RKO (cell line): ENCODE results near the gene OAS1.
"Not testable (repeated sequence)": the region's sequence is repeated elsewhere in the genome, so short reads cannot be mapped to it uniquely, and the experiment has no call there.

Source experiments
- DNase-seq: peaks from one replicate; pipeline ENCODE4 v3.0.0-alpha.2; 2016; ENCODE audit warnings: low spot score

The OAS1 gene

DNA sequence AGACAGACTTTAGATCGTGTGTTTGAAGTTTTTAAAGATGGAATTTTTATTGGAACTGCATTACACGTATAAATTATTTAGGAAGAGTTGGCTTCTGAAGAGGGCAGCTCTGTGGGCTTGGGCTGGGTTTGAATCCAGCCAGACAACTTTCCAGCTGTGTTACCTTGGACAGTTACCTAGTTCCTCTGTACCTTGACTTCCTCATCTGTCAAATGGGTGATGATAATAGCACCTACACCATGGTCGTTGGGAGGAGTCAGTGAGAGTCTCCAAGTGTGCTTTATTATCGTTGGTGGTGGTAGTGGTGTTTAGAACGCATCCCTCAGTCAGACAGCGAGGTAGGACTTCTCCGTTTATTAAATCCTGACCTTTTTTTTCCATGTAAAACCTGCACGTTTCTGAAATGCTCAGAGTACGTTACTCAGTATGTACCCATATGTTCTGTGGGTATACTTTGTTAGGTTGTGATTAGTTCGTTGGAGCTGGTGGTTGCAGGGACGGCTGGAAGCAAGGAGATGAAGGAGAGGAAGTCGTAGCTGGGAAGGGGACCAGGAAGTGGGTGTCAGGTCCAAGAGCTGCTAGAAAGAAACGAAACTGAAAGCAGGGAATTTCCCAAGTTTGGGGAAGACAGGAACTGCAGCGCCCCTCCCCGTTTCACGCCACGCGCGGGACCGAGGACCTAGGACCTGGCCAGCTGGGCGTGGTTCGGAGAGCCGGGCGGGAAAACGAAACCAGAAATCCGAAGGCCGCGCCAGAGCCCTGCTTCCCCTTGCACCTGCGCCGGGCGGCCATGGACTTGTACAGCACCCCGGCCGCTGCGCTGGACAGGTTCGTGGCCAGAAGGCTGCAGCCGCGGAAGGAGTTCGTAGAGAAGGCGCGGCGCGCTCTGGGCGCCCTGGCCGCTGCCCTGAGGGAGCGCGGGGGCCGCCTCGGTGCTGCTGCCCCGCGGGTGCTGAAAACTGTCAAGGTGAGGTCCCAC is 31.3 kb downstream of the OAS1 start, which contains the start of gene OAS3:
Gene OAS3, plus strand, starts transcription at position 734 of the 979 bp plus-strand sequence. Its CDS starts 57 bp downstream, at position 791.
- DNase-seq = peak; percentile 84

DNA sequence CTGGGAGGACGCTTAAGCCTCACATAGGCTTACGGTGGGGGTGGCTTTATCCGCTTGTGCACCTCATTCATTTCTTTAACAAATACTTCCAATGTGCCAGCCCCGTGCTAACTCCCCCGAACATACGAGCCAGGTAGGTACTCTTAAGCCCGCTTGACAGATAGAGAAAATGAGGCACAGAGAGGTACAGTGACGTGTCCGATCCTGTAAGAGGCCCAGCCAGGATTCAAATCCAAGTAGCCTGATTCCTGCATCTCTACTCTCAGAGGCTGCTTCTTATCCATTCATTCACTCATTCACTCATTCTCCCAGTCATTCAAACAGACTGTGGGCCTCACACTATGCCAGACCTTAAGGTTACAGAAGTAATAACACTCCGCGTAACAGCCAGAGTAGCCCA is 32.0 kb downstream of the OAS1 start:
- DNase-seq = peak; percentile 36

DNA sequence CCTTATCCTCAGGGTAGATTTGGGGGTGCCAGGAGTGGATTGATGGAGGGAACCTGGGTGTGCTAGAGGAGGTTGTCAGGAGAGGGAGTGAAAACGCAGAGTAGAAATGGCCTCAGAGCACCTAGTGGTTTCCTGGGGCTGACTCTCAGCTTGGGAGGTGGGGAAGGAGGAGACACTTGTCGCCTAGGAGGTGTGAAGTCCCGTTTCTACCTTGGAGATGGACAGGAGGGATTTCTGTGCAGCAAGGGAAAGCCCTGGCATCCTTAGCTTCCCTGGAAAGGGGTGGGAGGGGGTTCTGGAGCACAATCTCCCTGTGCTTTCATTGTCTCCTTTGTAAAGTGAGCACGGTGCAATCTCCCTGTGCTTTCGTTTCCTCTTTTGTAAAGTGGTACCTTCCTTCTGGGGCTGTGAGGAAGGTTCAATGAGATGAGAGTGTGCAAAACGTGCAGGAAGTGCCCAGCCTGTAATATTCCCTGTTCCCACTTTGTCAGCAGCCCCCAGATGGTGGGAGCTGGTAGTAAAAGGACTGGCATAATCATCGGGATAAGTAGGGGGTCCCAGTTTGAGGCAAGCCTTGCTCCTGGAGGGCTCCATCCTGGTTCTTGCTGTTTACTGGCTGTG is 33.1 kb downstream of the OAS1 start:
- DNase-seq = no peak

DNA sequence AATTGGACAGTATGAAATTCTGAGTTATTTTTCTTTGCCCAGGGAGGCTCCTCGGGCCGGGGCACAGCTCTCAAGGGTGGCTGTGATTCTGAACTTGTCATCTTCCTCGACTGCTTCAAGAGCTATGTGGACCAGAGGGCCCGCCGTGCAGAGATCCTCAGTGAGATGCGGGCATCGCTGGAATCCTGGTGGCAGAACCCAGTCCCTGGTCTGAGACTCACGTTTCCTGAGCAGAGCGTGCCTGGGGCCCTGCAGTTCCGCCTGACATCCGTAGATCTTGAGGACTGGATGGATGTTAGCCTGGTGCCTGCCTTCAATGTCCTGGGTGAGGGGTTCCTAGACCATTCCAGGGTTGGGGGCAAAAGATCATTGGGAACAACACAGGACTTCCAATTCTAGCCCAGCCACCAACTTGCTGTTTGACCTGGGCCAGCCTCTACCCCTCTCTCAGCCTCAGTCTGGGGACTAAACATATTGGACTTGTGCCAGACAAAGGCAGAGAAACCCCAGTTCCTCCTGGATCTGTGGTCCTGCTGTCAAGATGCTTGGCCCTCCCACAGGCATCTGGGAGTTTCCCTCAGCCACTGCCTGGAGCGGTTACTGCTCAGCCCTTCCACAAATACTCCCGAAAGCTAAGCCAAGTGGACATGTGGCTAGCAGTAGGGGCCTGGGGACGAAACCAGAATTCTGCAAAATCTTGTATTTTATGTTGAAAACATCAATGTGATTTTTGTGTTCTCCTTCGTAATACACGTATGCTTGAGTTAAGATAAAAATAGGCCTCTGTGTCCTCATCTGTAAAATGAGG is 35.0 kb downstream of the OAS1 start:
- no peak for DNase-seq

DNA sequence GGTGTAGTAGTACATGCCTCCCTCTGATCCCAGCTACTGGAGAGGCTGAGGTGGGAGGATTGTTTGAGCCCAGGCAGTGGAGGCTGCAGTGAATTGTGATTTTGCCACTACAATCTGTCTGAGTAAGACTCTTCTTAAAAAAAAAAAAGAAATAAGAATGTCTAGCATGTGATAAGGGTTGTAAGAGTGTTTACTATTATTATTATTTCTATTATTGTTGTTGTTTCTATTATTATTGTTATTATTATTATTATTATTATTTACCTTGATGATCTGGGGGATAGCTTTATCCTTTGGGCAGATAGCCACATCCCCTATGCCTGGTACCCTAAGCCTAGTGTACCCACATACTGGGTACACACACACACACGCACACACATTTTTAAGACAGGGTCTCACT is 35.8 kb downstream of the OAS1 start:
- no peak for DNase-seq

DNA sequence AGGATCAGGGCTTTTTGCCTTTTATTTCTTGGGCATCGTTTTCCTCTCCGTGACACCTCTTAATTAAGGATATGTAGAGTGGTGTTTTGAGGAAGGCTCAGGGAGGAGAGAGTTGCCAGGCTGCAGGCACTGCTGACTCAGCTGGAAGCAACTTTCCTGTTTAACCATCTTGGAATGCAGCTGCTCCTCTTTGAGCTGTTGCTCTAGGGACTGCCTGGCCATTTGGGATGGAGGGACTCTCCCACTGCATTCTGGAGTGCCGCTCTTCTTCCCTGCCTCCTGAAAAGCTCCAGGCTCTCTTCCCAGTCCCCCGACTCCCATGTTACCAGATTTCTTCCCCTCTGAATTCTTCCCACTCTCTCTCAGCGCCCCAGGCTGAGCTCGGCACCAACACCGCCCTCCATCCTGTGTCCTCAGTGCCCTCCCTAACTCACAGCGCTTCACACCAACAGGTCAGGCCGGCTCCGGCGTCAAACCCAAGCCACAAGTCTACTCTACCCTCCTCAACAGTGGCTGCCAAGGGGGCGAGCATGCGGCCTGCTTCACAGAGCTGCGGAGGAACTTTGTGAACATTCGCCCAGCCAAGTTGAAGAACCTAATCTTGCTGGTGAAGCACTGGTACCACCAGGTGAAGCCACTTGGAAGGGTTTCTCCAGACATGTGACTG is 37.4 kb downstream of the OAS1 start:
- DNase-seq = no peak

DNA sequence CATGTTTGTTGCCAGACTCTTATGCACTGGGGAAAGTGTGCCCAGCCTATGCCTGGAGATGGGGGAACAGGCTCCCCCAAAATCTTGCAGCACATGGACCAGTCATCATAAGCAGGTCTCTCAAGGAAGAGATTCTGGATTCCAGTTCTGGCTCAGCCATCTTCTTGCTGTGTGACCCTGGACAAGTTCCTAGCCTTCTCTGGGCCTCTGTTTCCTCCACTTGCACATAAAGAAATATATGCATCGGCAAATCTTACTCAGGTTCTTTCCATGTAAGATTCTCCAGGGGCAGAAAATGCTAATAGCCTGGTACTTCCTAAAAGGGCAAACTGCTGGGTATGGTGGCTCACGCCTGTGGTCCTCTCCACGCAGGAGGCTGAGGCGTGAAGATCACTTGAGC is 38.8 kb downstream of the OAS1 start:
- DNase-seq = no peak

DNA sequence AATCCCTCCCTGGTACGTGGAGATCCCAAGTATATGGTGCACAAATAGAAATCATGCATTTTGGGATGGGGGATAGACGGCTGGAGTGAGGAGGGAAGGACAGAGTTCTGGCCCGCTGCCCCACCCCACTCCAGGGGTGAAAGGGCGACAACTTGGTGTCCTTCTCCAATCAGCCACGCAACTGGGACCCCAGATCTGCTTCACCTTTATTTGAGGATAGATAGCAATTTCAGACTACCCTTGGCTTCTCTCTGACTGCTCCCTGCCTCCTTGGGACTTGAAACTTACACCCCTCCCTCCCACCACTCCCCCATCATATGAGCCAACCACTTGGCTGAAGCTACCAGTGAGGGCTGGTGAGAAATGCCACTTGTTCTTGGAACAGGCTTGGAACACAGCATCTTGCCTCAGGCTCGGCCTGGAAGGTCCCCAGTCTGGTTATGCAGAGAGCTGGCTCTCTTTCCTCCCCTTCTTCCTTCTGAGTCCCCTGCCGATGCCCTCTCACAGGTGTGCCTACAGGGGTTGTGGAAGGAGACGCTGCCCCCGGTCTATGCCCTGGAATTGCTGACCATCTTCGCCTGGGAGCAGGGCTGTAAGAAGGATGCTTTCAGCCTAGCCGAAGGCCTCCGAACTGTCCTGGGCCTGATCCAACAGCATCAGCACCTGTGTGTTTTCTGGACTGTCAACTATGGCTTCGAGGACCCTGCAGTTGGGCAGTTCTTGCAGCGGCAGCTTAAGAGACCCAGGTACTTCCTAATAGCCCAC is 39.7 kb downstream of the OAS1 start:
- DNase-seq = no peak

DNA sequence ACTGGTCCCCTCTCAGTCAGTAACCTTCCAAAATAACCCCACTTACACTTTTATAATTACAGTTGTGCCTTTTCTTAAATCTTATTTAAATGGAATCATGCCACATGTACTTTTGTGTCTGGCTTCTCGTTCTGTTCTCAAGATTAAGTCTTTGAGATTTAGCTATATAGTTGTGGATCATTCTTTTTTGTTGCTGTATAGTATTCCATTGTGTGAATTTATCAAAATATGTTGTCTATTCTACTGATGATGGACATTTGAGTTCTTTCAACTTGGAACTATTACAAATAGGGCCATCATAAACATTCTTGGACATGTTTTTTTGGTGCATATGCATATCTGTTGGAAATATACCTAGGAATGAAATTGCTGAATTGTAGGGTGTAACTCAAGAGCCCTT is 40.6 kb downstream of the OAS1 start:
- no peak for DNase-seq

DNA sequence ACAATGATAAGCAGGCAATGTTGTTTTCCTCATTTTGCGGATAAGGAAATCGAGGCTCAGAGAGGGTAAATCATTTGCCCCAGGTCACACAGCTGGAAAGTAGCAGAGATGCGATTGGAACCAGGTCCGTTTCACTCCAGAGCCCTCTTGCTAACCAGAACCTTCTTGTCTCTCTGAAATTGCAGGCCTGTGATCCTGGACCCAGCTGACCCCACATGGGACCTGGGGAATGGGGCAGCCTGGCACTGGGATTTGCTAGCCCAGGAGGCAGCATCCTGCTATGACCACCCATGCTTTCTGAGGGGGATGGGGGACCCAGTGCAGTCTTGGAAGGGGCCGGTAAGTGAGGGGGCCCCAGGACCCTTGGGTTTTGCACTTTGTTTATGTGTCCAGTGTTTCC is 41.0 kb downstream of the OAS1 start:
- no peak for DNase-seq

DNA sequence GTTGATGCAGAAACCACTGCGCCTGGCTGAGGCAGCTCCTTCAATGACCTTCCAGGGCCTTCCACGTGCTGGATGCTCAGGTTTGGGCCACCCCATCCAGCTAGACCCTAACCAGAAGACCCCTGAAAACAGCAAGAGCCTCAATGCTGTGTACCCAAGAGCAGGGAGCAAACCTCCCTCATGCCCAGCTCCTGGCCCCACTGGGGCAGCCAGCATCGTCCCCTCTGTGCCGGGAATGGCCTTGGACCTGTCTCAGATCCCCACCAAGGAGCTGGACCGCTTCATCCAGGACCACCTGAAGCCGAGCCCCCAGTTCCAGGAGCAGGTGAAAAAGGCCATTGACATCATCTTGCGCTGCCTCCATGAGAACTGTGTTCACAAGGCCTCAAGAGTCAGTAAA is 42.0 kb downstream of the OAS1 start:
- no peak for DNase-seq

DNA sequence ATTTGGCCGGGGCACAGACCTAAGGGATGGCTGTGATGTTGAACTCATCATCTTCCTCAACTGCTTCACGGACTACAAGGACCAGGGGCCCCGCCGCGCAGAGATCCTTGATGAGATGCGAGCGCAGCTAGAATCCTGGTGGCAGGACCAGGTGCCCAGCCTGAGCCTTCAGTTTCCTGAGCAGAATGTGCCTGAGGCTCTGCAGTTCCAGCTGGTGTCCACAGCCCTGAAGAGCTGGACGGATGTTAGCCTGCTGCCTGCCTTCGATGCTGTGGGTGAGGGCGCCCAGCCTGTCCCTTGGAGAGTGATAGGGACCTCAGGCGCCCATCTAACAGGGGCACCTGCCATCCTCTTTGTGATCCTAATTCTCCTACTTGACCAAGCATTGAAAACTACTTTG is 43.9 kb downstream of the OAS1 start:
- DNase-seq = no peak

DNA sequence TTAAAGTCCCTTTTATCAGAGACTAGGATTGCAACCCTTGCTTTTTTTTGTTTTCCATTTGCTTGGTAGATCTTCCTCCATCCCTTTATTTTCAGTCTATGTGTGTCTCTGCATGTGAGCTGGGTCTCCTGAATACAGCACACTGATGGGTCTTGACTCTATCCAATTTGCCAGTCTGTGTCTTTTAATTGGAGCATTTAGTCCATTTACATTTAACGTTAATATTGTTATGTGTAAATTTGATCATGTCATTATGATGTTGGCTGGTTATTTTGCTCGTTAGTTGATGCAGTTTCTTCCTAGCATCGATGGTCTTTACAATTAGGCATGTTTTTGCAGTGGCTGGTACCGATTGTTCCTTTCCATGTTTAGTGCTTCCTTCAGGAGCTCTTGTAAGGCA is 50.4 kb downstream of the OAS1 start:
- DNase-seq = not testable (repeated sequence)

DNA sequence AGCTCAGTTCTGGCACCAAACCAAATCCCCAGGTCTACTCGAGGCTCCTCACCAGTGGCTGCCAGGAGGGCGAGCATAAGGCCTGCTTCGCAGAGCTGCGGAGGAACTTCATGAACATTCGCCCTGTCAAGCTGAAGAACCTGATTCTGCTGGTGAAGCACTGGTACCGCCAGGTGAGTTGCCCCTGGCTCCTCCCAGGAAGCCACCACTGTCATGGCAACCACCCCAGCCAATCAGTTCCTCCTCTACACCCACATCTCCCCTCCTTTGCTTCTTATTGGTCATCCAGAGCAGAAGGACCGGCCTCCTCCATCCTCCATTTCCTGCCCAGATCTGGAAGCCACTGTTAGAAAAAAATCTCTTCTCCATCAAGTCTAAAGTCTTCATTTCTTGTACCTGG is 54.3 kb downstream of the OAS1 start:
- DNase-seq = no peak

DNA sequence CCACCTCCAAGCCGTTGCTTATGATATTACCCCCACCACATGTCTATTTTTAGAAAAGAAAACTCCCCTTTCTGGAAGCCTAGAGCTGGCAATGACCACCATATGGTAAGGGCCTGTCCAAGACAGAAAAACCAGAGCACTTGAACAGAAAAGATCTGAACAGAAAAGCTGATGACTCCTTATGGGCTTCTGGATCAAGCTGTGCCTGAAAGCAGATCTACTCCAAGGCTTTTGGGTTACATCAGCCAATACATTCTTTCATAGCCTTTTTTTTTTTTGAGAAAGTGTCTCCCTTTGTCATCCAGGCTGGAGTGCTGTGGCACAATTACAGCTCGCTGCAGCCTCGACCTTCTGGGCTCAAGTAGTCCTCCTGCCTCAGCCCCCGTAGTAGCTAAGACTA is 54.8 kb downstream of the OAS1 start:
- no peak for DNase-seq

DNA sequence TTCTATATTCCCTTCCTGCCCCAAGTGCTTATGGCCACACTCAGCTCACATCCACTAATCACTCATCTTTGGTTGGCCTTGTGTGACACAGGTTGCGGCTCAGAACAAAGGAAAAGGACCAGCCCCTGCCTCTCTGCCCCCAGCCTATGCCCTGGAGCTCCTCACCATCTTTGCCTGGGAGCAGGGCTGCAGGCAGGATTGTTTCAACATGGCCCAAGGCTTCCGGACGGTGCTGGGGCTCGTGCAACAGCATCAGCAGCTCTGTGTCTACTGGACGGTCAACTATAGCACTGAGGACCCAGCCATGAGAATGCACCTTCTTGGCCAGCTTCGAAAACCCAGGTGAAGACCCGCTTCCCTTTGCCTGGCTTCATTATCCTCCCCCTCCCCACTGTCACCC is 55.8 kb downstream of the OAS1 start:
- DNase-seq = no peak

DNA sequence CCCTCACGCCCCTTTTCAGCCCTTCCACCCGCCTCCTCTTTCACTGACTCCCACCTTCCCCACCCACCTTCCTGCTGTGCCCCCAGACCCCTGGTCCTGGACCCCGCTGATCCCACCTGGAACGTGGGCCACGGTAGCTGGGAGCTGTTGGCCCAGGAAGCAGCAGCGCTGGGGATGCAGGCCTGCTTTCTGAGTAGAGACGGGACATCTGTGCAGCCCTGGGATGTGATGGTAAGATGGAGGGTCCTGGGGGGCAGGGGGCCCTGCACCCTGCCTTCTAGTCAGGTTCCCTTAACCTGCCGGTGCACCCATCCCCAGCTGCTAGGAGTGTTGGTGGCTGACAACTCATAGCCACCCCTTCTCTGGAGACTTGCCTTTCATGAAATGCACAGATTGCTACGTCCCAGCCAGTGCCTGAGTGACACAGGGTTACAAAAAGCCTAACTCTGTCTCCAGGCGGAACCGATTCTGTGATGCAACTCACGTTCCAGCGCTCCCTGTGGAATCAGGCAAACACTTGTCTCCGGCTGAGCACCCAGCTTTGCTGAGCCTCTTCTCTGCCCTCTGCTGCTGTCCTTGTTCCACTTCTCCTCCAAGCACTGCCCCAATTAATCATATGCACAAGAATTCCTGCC is 56.6 kb downstream of the OAS1 start:
- no peak for DNase-seq

DNA sequence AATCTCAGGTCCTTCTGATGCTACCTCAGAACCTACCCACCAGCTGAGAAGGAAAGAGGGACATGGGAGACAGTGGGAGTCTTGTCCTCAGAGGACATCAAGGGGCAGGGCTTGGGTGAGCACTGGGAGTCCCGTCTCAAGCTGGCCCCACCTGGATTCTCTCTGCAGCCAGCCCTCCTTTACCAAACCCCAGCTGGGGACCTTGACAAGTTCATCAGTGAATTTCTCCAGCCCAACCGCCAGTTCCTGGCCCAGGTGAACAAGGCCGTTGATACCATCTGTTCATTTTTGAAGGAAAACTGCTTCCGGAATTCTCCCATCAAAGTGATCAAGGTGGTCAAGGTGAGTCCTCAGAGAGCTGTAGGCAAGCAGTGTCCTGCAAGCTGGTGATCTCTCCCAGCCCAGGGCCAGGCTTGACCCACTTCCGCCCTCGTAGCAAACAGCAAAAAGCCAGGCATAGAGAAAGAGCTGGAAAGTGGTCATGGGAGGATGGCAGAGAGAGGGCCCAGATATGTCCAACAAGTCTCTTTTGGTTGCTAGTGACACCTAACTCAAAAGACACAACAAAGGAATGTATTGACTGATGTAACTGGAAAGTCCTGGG is 57.4 kb downstream of the OAS1 start:
- DNase-seq = no peak

DNA sequence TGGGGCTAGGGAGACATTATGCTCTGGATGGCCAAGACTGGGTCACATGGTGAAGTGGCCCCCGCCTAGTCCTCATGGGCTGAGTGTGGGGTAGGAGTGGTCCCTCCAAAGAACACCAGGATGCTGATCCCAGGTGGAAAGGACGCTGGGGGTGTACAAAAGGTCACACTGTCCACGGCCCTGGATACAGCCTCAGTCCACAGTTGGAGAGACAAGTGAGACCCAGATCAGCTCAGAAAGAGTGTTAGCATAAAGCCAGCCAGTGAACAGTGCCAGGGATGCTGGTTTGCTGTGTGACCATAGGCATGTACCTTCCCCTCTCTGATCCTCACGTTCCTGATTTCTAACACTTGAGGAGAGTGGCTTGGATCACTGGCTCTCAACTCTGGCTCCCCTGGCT is 58.2 kb downstream of the OAS1 start:
- DNase-seq = no peak

DNA sequence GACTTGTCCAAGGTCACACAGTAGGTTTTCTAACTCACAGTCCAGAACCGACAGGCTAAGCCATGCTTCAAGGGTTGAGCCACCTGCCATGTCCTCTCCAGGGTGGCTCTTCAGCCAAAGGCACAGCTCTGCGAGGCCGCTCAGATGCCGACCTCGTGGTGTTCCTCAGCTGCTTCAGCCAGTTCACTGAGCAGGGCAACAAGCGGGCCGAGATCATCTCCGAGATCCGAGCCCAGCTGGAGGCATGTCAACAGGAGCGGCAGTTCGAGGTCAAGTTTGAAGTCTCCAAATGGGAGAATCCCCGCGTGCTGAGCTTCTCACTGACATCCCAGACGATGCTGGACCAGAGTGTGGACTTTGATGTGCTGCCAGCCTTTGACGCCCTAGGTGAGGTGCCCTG is 58.9 kb downstream of the OAS1 start:
- DNase-seq = no peak
